ENCODE results near the gene TLR8. TPM values are rescaled to one million over a fixed set of nuclear protein-coding genes. Genes with fewer than 3 reads are reported as not detected.

TLR8 gene
- total and polyA plus RNA-seq, 2 of the 4 experiments (the other 2 are of a cell fraction), result not detected

DNA sequence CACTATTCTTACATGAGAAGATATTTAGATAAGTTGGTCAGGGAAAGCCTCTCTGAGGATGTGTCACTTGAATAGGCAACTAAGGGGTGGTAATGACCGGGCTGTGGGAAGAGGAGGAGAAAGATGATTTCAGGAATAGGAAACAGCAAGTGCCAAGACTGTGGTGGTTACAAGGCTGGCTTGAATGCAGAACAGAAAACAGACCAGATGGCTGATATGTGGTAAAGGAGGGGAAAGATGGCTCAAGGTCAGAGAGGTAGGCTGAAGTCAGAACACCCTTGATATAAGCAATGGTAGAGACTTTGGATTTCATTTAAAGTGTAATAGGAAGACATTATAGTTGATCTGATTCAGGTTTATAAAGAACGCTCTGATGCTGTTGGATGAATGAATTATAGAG lies 24.5 kb upstream of the TLR8 start:
- TF ChIP-seq RAD21 (IDR thresholded peaks at IDR 0.05; ENCODE audit: low read length), result no peak
- no peak for TF ChIP-seq CHD1 (IDR thresholded peaks at IDR 0.05; ENCODE audit: low read depth, low read length)
- no peak for TF ChIP-seq BHLHE40 (IDR thresholded peaks at IDR 0.05; ENCODE audit: low read depth, low read length)
- TF ChIP-seq POLR2A (IDR thresholded peaks at IDR 0.05; ENCODE audit: low read depth, low read length), result no peak
- TF ChIP-seq, protein P1, sequence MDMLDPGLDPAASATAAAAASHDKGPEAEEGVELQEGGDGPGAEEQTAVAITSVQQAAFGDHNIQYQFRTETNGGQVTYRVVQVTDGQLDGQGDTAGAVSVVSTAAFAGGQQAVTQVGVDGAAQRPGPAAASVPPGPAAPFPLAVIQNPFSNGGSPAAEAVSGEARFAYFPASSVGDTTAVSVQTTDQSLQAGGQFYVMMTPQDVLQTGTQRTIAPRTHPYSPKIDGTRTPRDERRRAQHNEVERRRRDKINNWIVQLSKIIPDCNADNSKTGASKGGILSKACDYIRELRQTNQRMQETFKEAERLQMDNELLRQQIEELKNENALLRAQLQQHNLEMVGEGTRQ (IDR thresholded peaks at IDR 0.05; ENCODE audit: low read depth, low read length), result no peak
- no peak for TF ChIP-seq ELK1 (IDR thresholded peaks at IDR 0.05; ENCODE audit: borderline replicate concordance, low read depth, low read length)
- no peak for TF ChIP-seq FOS (IDR thresholded peaks at IDR 0.05; ENCODE audit: low read depth, low read length)
- no peak for TF ChIP-seq MAFK (IDR thresholded peaks at IDR 0.05; ENCODE audit: low read depth, low read length)
- no peak for TF ChIP-seq MXI1 (IDR thresholded peaks at IDR 0.05; ENCODE audit: borderline replicate concordance, low read depth, low read length)
- no peak for TF ChIP-seq RCOR1 (IDR thresholded peaks at IDR 0.05; ENCODE audit: insufficient replicate concordance, low read length)
- TF ChIP-seq CTCF (conservative IDR thresholded peaks at IDR 0.05; ENCODE audit: low read depth, low read length), result no peak
- no peak for TF ChIP-seq CEBPB (IDR thresholded peaks at IDR 0.05; ENCODE audit: low read depth, low read length)
- TF ChIP-seq NFE2L2 (IDR thresholded peaks at IDR 0.05; ENCODE audit: low read depth, low read length), result no peak
- no TSS peak for BruUV-seq (replicated peaks)
- in situ Hi-C loops (cut with MboI; ENCODE audit: low sequenced_read_pairs) (no loop called here), dilution Hi-C loops (cut with HindIII; ENCODE audit: low sequenced_read_pairs, unreplicated experiment) (no loop called here), intact Hi-C loops (cut with micrococcal nuclease) (no loop called here)
- Histone ChIP-seq H3K9me3 (ENCODE audit: control insufficient read depth, insufficient read depth, low read length) (no peaks in the 10 kb centered on the region), H2AK5ac (ENCODE audit: low read depth, low read length) (no peak overlapping the region), H3K27me3 (ENCODE audit: control insufficient read depth, insufficient read depth, low read length) (0 out of 2 replicates have a peak, but pooled peaks cover 2% of the 10 kb centered on the region), H3K23ac (ENCODE audit: low read depth, low read length) (no peak overlapping the region), H2BK5ac (ENCODE audit: low read depth, low read length, poor library complexity, severe bottlenecking) (no peak overlapping the region), H3K9me1 (ENCODE audit: insufficient read depth, low read length) (no peaks in the 10 kb centered on the region), H3K14ac (replicated peaks; ENCODE audit: low read depth, low read length) (no peak overlapping the region), H3K4ac (ENCODE audit: low read depth, low read length) (no peak overlapping the region), H2BK15ac (ENCODE audit: low read depth, low read length) (no peak overlapping the region), H3K9ac (ENCODE audit: low read depth, low read length) (no peak overlapping the region), H2AK9ac (replicated peaks; ENCODE audit: low read depth, low read length, poor library complexity) (no peak overlapping the region), H4K91ac (ENCODE audit: insufficient read depth, low read depth, low read length) (no peak overlapping the region), H2BK20ac (ENCODE audit: low read depth, low read length) (no peak overlapping the region), H4K8ac (ENCODE audit: low read depth in 2 of 2, low read length in 2 of 2) (no peak overlapping the region), H3K4me1 (ENCODE audit: control insufficient read depth, insufficient read depth, low read length) (no peaks in the 10 kb centered on the region), H3K27ac (ENCODE audit: insufficient read depth, low read length) (no peak overlapping the region), H3K4me3 (ENCODE audit: insufficient read depth, low read depth, low read length) (no peak overlapping the region), H3K79me1 (ENCODE audit: low read depth in 1 of 2, low read length in 2 of 2) (no peaks in the 10 kb centered on the region), H2AFZ (replicated peaks; ENCODE audit: low read length, poor library complexity) (no peak overlapping the region), H3K18ac (ENCODE audit: low read depth, low read length) (no peak overlapping the region), H3K4me2 (ENCODE audit: low read depth, low read length) (no peak overlapping the region), H2BK120ac (ENCODE audit: low read depth, low read length) (no peak overlapping the region), H3K56ac (ENCODE audit: extremely low read depth, insufficient read depth, low read length) (no peak overlapping the region), H4K20me1 (ENCODE audit: insufficient read depth, low read length) (no peaks in the 10 kb centered on the region), H4K5ac (ENCODE audit: low read depth, low read length) (no peak overlapping the region), H3K36me3 (ENCODE audit: control insufficient read depth, insufficient read depth, low read length) (no peaks in the 10 kb centered on the region)
- ATAC-seq (ENCODE audit: low read depth), result no peak
- CTCF ChIA-PET, result no interaction called here
- POLR2A ChIA-PET (ENCODE audit: unreplicated experiment), result no interaction called here
- no peak for DNase-seq
- 68% methylated on average over 2 of the region's 2 CpGs; no CpG with 5 or more reads in 1 of the 2 experiments for WGBS, 2 experiments (ENCODE audit: extremely low coverage in 2 of 2, insufficient read length in 1 of 2)

Data from IMR-90 (cell line).